PC-9 (cell line): Measurements from ENCODE around the gene FAM184A. TPM values are rescaled to one million over a fixed set of nuclear protein-coding genes. Genes with fewer than 3 reads are reported as not detected.
"Not testable (repeated sequence)": the region's sequence is repeated elsewhere in the genome, so short reads cannot be mapped to it uniquely, and the experiment has no call there.

Experiments used
- BruUV-seq: library from RNA; stranded (reverse); fragments of 400-500 nt; replicated peaks from 2 replicates; lab custom pipeline; 2021; lab: Mats Ljungman, UMichigan
- CTCF ChIA-PET: fragments of 300-600 bp; sonication (Branson Sonifier 250); formaldehyde crosslinking; loops from one replicate; lab custom pipeline; 2022; ENCODE audit warnings: antibody characterized with exemption; lab: Charles Lee
- POLR2A ChIA-PET: fragments of 300-600 bp; sonication (Branson Sonifier 250); formaldehyde crosslinking; loops from one replicate; lab custom pipeline; 2022; ENCODE audit warnings: antibody characterized with exemption; ENCODE audit not compliant: unreplicated experiment; lab: Charles Lee
- DNase-seq, 2 experiments: peaks; one replicate each; pipeline versions ENCODE4 v3.0.0 to v3.0.0-alpha.2; 2015 to 2022; ENCODE audit warnings: mixed read lengths in 1 of 2
- H2AFZ ChIP-seq: fragments of 200-600 bp; sonication (generic); 2 replicates; pipeline ENCODE4 v1.8.1; 2017; ENCODE audit warnings: antibody characterized with exemption
- H3F3A ChIP-seq: fragments of 200-600 bp; sonication (generic); 2 replicates; pipeline ENCODE4 v1.8.1; 2017; ENCODE audit warnings: antibody characterized with exemption, mild to moderate bottlenecking, low read depth; ENCODE audit not compliant: insufficient read depth
- H3K27ac ChIP-seq: fragments of 200-600 bp; sonication (generic); 2 replicates; pipeline ENCODE4 v1.6.1; 2016; ENCODE audit warnings: mixed run types
- H3K27me3 ChIP-seq: fragments of 200-600 bp; sonication (generic); 2 replicates; pipeline ENCODE4 v1.6.1; 2016; ENCODE audit warnings: low read depth, mixed run types; ENCODE audit not compliant: insufficient read depth
- H3K36me3 ChIP-seq: fragments of 200-600 bp; sonication (generic); 2 replicates; pipeline ENCODE4 v1.6.1; 2016; ENCODE audit warnings: low read depth, mixed run types
- H3K4me1 ChIP-seq: fragments of 200-600 bp; sonication (generic); replicated peaks from 2 replicates; pipeline ENCODE4 v1.6.1; 2016; ENCODE audit warnings: mixed run types; ENCODE audit not compliant: insufficient read depth
- H3K4me2 ChIP-seq: fragments of 200-600 bp; sonication (generic); 2 replicates; pipeline ENCODE4 v1.6.1; 2017; ENCODE audit warnings: mixed run types
- H3K4me3 ChIP-seq: fragments of 200-600 bp; sonication (generic); 2 replicates; pipeline ENCODE4 v1.6.1; 2016; ENCODE audit warnings: mixed run types
- H3K79me2 ChIP-seq: fragments of 200-600 bp; sonication (generic); 2 replicates; pipeline ENCODE4 v1.6.1; 2017; ENCODE audit warnings: low read depth, mixed run types
- H3K9me2 ChIP-seq: fragments of 200-600 bp; sonication (generic); 2 replicates; pipeline ENCODE4 v1.8.1; 2017; ENCODE audit warnings: mild to moderate bottlenecking; ENCODE audit not compliant: insufficient read depth
- H3K9me3 ChIP-seq: fragments of 200-600 bp; sonication (generic); 2 replicates; pipeline ENCODE4 v1.8.1; 2016; ENCODE audit warnings: low read depth; ENCODE audit not compliant: insufficient read depth
- H4K20me1 ChIP-seq: fragments of 200-600 bp; sonication (generic); 2 replicates; pipeline ENCODE4 v1.8.1; 2017; ENCODE audit not compliant: insufficient read depth
- CTCF ChIP-seq: fragments of 200-600 bp; sonication (generic); conservative IDR thresholded peaks from 2 replicates; pipeline ENCODE4 v1.6.1; 2017; ENCODE audit warnings: mixed run types, antibody characterized with exemption, mild to moderate bottlenecking, moderate library complexity
- EZH2 ChIP-seq: fragments of 200-600 bp; sonication (generic); IDR thresholded peaks from 2 replicates; pipeline ENCODE4 v1.8.0; 2017; ENCODE audit warnings: antibody characterized with exemption, low read depth
- intact Hi-C: fragments of 100-400 bp; cut with micrococcal nuclease; formaldehyde crosslinking; loops from one replicate; pipeline ENCODE4 v1.10.0; 2022; ENCODE audit not compliant: unreplicated experiment
- total RNA-seq: library from RNA; stranded (reverse); gene quantifications from 2 replicates; pipeline ENCODE4 v1.2.3, GENCODE V29; 2021

Gene FAM184A
- total RNA-seq, 1 experiment from 2014 or later = 0.85 TPM

- H2AFZ ChIP-seq = no peak overlapping the region
- DNase-seq = no peak
- H4K20me1 ChIP-seq = no peaks in the 10 kb centered on the region
- H3K9me2 ChIP-seq = 0 out of 2 replicates have a peak, but pooled peaks cover 6% of the 10 kb centered on the region
- no peaks in the 10 kb centered on the region for H3K36me3 ChIP-seq
- no peaks in the 10 kb centered on the region for H3K9me3 ChIP-seq
- H3K79me2 ChIP-seq = no peaks in the 10 kb centered on the region
- POLR2A ChIA-PET = no interaction called here
- H3K27ac ChIP-seq = no peak overlapping the region
- H3K27me3 ChIP-seq = no peaks in the 10 kb centered on the region
- no peaks in the 10 kb centered on the region for H3K4me1 ChIP-seq
- no TSS peak for BruUV-seq
- intact Hi-C loops = no loop called here
- H3F3A ChIP-seq = no peaks in the 10 kb centered on the region
- no peak overlapping the region for H3K4me2 ChIP-seq
- TF ChIP-seq EZH2 = no peak
- no peak for TF ChIP-seq CTCF
- H3K4me3 ChIP-seq = no peak overlapping the region
- CTCF ChIA-PET = no interaction called here
These were observed 65.9 kb downstream of the FAM184A start for GRCh38 chr6:119012521-119012920.

- H3K4me3 ChIP-seq, H3K27ac ChIP-seq, H3K36me3 ChIP-seq, H4K20me1 ChIP-seq, H3K4me2 ChIP-seq, CTCF ChIA-PET, H3K9me2 ChIP-seq, H3K79me2 ChIP-seq, DNase-seq, H3F3A ChIP-seq, H2AFZ ChIP-seq, H3K9me3 ChIP-seq, intact Hi-C loops, BruUV-seq, H3K4me1 ChIP-seq, H3K27me3 ChIP-seq, POLR2A ChIA-PET: not testable (repeated sequence)
These were observed 69.2 kb downstream of the FAM184A start for GRCh38 chr6:119009266-119009665.

GRCh38 chr6:119006974-119007373 lies 71.5 kb downstream of the FAM184A start:
- TF ChIP-seq EZH2 (no peak), CTCF (no peak)
- POLR2A ChIA-PET = no interaction called here
- CTCF ChIA-PET = no interaction called here
- H3K36me3 ChIP-seq = no peaks in the 10 kb centered on the region
- no TSS peak for BruUV-seq
- no peak overlapping the region for H2AFZ ChIP-seq
- H3K4me2 ChIP-seq = no peak overlapping the region
- no peak overlapping the region for H3K4me3 ChIP-seq
- intact Hi-C loops = no loop called here
- no peaks in the 10 kb centered on the region for H3K9me3 ChIP-seq
- H3K79me2 ChIP-seq = no peaks in the 10 kb centered on the region
- H4K20me1 ChIP-seq = no peaks in the 10 kb centered on the region
- H3K4me1 ChIP-seq = no peaks in the 10 kb centered on the region
- no peak for DNase-seq
- H3K27ac ChIP-seq = no peak overlapping the region
- H3F3A ChIP-seq = no peaks in the 10 kb centered on the region
- 0 out of 2 replicates have a peak, but pooled peaks cover 6% of the 10 kb centered on the region for H3K9me2 ChIP-seq
- H3K27me3 ChIP-seq = no peaks in the 10 kb centered on the region

- Histone ChIP-seq H3K9me2 (no peaks in the 10 kb centered on the region), H2AFZ (no peak overlapping the region), H3K36me3 (no peaks in the 10 kb centered on the region), H3K4me3 (no peak overlapping the region), H3K4me2 (no peak overlapping the region), H3K27me3 (no peaks in the 10 kb centered on the region), H3K79me2 (no peaks in the 10 kb centered on the region), H3K4me1 (no peaks in the 10 kb centered on the region), H3K27ac (no peak overlapping the region), H4K20me1 (no peaks in the 10 kb centered on the region), H3F3A (no peaks in the 10 kb centered on the region), H3K9me3 (no peaks in the 10 kb centered on the region)
- BruUV-seq = no TSS peak
- POLR2A ChIA-PET = no interaction called here
- CTCF ChIA-PET = no interaction called here
- no peak for DNase-seq
- intact Hi-C loops = no loop called here
- TF ChIP-seq CTCF (no peak), EZH2 (no peak)
These were observed 76.4 kb downstream of the FAM184A start for GRCh38 chr6:119002069-119002468.
